ENCODE measurements around the gene PRTN3. TPM values are rescaled to one million over a fixed set of nuclear protein-coding genes. Genes with fewer than 3 reads are reported as not detected.

PRTN3 gene, protein sequence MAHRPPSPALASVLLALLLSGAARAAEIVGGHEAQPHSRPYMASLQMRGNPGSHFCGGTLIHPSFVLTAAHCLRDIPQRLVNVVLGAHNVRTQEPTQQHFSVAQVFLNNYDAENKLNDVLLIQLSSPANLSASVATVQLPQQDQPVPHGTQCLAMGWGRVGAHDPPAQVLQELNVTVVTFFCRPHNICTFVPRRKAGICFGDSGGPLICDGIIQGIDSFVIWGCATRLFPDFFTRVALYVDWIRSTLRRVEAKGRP
- not detected in 2 replicates for total RNA-seq (2014; rRNA removed; shearing (Covaris generic))

DNA sequence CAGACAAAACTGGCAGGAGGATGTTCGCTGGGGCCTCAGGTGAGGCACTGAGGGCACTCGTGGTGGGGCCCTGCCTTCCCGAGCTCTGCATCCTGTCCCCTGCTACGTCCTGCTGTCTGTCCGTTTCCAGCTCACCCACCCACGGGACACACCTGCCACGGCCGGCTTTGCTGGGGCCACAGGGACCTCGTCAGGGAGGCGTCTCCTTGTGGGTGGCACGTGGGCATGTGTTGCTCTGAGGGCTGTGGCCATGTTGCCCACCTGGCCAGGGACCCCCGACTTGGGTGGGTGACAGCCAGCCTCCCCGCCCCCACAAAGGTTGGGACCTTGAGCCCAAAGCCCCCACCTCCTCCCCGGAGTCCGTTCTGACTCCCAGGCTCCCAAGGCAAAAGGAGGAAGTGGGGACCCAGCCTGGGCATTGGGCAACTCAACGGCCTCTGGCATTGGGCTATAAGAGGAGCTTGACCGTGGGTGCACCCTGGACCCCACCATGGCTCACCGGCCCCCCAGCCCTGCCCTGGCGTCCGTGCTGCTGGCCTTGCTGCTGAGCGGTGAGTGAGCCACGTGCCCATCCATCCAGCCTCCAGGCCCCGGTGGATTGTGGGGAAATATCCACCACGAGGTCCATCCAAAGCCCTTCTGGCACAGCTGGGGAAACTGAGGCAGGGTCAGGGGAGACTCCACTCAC lies at the start of gene PRTN3:
Gene PRTN3, plus strand, starts transcription at position 481 of the 688 bp plus-strand sequence. Its CDS starts 10 bp downstream, at position 491.

DNA sequence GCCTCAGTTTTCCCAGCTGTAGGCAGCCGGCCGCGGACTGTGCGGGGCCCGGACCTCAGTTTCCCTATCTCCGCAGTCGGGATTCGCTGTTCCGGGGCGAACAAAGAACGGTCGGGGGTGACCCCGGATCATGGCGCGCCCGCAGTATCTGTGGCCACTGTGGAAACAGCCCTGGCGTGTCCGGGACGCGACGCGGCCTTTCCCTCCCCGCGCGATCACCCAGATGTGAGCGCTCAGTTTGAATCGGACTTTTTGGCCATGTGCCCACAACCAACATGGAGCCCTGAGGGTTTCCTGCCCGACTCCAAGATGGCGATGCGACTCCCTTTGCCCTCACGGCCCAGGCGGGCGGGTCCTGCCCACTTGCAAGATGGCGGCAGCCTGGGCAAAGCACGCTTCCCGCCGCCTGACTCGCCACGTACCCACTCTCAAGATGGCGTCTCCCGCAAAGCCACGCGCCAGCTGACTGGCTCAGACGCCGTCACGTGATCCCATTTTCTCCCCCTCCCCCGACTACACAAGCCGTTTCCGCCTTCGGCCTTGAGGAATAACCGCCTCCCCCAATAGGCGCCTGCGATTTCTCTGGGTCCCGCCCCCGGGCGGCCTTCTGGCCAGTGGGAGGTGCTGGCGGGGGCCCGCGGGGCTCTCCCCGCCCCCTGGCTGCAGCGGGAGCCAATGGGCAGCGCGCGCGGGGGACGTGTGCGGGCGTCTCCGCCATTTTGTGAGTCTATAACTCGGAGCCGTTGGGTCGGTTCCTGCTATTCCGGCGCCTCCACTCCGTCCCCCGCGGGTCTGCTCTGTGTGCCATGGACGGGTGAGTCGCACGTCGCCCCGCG lies 43.9 kb upstream of the PRTN3 start, which contains the start of gene PTBP1:
Gene PTBP1, plus strand, starts transcription at position 761 of the 836 bp plus-strand sequence. Its CDS starts 46 bp downstream, at position 807.

DNA sequence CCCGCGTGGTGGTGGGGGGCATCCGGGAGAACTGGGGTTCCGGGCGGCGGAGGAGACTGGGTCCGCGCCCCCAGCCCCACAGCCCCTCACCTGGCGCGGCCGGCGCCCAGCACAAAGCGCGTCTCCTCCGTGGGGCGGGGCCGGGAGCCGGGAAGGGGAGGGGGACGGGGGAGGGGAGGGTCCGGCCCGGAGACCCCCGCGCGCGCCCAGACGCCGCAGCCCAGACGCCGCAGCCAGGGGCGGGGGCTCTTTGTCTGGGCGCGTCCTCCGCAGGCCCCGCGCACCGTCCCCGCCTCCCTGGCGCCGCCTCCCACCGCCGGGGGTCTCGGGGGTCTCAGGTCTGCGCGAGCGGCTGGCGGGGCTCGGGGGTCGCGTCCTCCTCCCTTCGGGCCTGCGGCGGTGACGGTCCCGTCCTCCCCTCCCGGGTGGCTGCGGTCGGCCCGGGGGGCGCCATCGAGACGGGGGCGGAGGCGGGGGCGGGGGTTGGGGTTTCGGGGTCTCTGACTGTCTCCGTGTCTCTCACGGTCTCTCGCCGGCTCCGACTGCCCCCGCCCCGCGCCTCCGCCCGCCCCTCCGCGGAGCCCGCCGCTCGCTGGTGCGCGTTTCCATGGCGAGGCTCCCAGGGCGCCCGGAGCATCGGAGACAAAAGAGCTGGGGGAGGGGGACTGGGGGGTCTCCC lies 18.8 kb upstream of the PRTN3 start, which contains the start of gene PLPPR3:
Gene PLPPR3, minus strand, starts transcription at position 131 of the 679 bp plus-strand sequence. CDS start 396 bp downstream, outside the sequence.

DNA sequence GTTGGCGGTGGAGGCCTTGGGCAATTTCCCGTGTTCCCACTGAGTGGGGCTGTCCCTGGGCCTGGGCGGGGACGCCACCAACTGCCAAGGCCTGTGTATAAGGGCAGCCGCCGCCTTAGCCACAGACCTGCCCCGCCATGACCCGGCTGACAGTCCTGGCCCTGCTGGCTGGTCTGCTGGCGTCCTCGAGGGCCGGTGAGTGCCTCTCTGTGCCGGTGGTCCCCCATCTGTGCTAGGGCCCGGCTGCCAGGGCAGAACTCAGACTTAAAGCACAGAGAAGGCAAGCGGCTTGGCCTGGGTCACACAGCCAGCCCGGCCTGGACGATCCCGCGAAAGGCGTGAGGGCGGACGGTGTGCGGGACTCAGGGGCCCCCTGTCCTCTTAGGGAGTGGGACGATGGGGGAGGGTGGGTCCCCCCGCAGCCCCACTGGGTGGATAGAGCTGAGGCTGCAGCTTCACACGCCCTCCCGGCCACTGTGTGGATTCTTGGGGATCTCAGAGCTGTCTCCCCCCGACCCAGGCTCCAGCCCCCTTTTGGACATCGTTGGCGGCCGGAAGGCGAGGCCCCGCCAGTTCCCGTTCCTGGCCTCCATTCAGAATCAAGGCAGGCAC lies 13.0 kb upstream of the PRTN3 start, which contains the start of gene AZU1:
Gene AZU1, plus strand, starts transcription at position 128 of the 612 bp plus-strand sequence. Its CDS starts 10 bp downstream, at position 138.

DNA sequence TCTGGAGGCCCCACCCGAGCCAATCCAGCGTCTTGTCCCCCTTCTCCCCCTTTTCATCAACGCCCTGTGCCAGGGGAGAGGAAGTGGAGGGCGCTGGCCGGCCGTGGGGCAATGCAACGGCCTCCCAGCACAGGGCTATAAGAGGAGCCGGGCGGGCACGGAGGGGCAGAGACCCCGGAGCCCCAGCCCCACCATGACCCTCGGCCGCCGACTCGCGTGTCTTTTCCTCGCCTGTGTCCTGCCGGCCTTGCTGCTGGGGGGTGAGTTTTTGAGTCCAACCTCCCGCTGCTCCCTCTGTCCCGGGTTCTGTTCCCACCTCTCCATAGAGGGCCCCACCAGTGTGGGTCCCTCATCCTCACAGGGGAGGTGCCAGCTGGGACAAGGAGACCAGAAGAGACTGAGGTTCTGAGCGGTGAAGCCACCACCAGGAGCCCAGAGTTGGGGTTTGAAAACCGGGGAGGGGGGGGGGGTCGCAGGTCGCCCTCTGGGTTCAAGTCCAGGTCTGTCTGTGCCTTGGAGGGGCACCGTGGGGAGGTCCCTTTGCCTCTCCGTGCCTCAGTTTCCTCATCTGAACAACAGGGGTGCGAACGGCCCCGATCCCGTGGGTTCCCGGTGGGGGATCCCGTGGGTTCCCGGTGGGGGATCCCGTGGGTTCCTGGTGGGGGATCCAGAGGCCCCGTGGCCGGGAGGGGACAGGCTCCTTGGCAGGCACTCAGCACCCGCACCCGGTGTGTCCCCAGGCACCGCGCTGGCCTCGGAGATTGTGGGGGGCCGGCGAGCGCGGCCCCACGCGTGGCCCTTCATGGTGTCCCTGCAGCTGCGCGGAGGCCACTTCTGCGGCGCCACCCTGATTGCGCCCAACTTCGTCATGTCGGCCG lies 11.6 kb downstream of the PRTN3 start, which contains the start of gene ELANE:
Gene ELANE, plus strand, starts transcription at position 168 of the 878 bp plus-strand sequence. Its CDS starts 26 bp downstream, at position 194.

DNA sequence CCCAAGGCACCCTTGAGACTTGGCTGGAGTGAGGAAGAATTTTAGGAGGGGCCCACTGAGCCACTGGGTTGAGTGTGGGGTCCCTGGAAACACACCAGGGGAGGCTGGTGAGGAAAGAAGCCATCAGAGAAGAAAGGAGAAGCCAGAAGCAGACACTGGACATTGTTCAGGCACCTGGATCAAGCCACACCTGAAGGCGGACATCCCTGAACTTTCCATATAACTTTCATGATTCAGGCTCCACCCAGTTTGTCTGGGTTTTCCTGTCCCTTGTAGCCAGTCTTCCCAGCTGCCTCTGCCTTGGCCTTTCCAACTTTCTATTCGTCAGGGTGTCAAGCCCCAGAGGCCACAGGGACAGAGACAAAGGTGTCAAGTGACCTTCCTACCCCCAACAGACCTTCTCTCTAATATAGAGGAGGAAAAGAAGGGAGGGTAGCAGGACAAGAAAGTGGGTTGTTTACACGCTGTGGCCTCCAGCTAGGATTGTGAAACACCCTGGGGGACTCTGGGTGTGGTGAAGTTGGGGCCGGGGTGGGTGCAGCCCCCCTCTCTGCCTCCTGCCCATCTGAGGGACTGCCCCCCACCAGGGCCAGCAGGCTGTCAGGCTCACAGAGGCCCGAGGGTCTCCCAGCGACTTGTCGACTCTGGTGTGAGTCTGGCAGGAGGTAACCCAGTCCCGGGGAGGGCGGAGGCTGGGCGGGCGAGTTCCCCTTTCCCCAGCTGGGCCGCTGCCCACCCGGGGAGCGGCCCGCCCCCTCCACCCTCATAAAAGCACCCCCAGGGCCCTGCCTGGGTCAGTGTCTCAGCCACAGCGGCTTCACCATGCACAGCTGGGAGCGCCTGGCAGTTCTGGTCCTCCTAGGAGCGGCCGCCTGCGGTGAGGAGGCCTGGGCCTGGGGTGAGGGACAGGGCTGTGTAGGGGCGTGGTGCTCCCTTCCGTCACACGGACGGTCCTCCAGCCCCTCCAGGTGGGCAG lies 18.4 kb downstream of the PRTN3 start, which contains the start of gene CFD:
Gene CFD, plus strand, starts transcription at position 797 of the 976 bp plus-strand sequence. Its CDS starts 26 bp downstream, at position 823.

DNA sequence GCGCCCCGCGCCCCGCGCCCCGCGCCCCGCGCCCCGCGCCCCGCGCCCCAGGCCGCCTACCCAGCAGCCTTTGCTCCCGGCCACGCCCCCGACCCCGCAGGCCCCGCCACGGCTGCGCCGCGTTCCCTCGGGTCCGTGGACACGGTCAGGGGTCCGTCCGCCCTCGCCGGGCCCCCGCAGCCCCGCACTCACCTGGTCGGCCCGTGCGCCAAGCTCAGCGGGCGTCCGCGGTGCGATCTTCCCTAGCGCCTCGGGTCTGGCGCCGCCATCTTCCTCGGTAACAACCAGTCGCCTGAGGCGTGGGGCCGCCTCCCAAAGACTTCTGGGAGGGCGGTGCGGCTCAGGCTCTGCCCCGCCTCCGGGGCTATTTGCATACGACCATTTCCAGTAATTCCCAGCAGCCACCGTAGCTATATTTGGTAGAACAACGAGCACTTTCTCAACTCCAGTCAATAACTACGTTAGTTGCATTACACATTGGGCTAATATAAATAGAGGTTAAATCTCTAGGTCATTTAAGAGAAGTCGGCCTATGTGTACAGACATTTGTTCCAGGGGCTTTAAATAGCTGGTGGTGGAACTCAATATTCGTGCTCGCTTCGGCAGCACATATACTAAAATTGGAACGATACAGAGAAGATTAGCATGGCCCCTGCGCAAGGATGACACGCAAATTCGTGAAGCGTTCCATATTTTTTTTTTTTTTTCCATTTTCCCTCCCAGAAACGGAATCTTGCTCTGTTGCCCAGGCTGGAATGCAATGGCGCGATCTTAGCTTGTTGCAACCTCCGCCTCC lies 52.3 kb downstream of the PRTN3 start, which contains the start of the genes MED16 and RNU6-9:
Gene MED16, minus strand, starts transcription at position 294 of the 796 bp plus-strand sequence. CDS start 2,056 bp downstream, outside the sequence.
Gene RNU6-9, plus strand, starts transcription at position 591 of the 796 bp plus-strand sequence.

Small RNA genes within 50 kb of the gene (small RNA-seq; reads per million reads assigned to genes)
- not detected for gene MIR3187
- 0.42 reads per million, percentile 10 among the genes with 10 or more reads in this experiment for gene RNU6-9

Other genes with a start within 250 kb of the PRTN3 start
- gene POLRMT, start 207.5 kb upstream of the PRTN3 start, total RNA-seq (2014; rRNA removed; shearing (Covaris generic)), result 46.5 and 59.4 TPM in 2 replicates
- 0.91 and 1.0 TPM in 2 replicates for gene FGF22, start 201.1 kb upstream of the PRTN3 start, total RNA-seq (2014; rRNA removed; shearing (Covaris generic))
- gene RNF126, start 177.8 kb upstream of the PRTN3 start, total RNA-seq (2014; rRNA removed; shearing (Covaris generic)), result 91.1 and 92.3 TPM in 2 replicates
- 71.8 and 87.6 TPM in 2 replicates for gene FSTL3, start 164.6 kb upstream of the PRTN3 start, total RNA-seq (2014; rRNA removed; shearing (Covaris generic))
- not detected in 2 replicates for gene PRSS57, start 145.5 kb upstream of the PRTN3 start, total RNA-seq (2014; rRNA removed; shearing (Covaris generic))
- 4.7 and 5.1 TPM in 2 replicates for gene PALM, start 132.1 kb upstream of the PRTN3 start, total RNA-seq (2014; rRNA removed; shearing (Covaris generic))
- 4.4 and 5.9 TPM in 2 replicates for gene MISP, start 89.9 kb upstream of the PRTN3 start, total RNA-seq (2014; rRNA removed; shearing (Covaris generic))
- gene PTBP1, start 43.5 kb upstream of the PRTN3 start, total RNA-seq (2014; rRNA removed; shearing (Covaris generic)), result 355 and 456 TPM in 2 replicates
- 0.03 TPM in 1 of 2 replicates, not detected in the other for gene PLPPR3, start 19.0 kb upstream of the PRTN3 start, total RNA-seq (2014; rRNA removed; shearing (Covaris generic))
- 0.45 TPM in 1 of 2 replicates, not detected in the other for gene AZU1, start 13.2 kb upstream of the PRTN3 start, total RNA-seq (2014; rRNA removed; shearing (Covaris generic))
- gene ELANE, start 11.3 kb downstream of the PRTN3 start, total RNA-seq (2014; rRNA removed; shearing (Covaris generic)), result 0.34 TPM in 1 of 2 replicates, not detected in the other
- 2.1 and 3.5 TPM in 2 replicates for gene CFD, start 18.7 kb downstream of the PRTN3 start, total RNA-seq (2014; rRNA removed; shearing (Covaris generic))
- 20.4 and 25.1 TPM in 2 replicates for gene MED16, start 52.2 kb downstream of the PRTN3 start, total RNA-seq (2014; rRNA removed; shearing (Covaris generic))
- gene RNU6-9, start 52.5 kb downstream of the PRTN3 start, total RNA-seq (2014; rRNA removed; shearing (Covaris generic)), result not detected in 2 replicates
- 24.9 and 26.8 TPM in 2 replicates for gene R3HDM4, start 72.2 kb downstream of the PRTN3 start, total RNA-seq (2014; rRNA removed; shearing (Covaris generic))
- not detected in 2 replicates for gene KISS1R, start 76.3 kb downstream of the PRTN3 start, total RNA-seq (2014; rRNA removed; shearing (Covaris generic))
- 2.0 and 3.1 TPM in 2 replicates for gene ARID3A, start 85.0 kb downstream of the PRTN3 start, total RNA-seq (2014; rRNA removed; shearing (Covaris generic))
- gene WDR18, start 143.3 kb downstream of the PRTN3 start, total RNA-seq (2014; rRNA removed; shearing (Covaris generic)), result 136 and 158 TPM in 2 replicates
- not detected in 2 replicates for gene GRIN3B, start 159.4 kb downstream of the PRTN3 start, total RNA-seq (2014; rRNA removed; shearing (Covaris generic))
- 84.4 and 91.2 TPM in 2 replicates for gene TMEM259, start 180.1 kb downstream of the PRTN3 start, total RNA-seq (2014; rRNA removed; shearing (Covaris generic))
- not detected in 2 replicates for gene RNU6-2, start 180.5 kb downstream of the PRTN3 start, total RNA-seq (2014; rRNA removed; shearing (Covaris generic))
- 62.3 and 63.6 TPM in 2 replicates for gene CNN2, start 185.6 kb downstream of the PRTN3 start, total RNA-seq (2014; rRNA removed; shearing (Covaris generic))
- 4.0 and 4.8 TPM in 2 replicates for gene ABCA7, start 199.1 kb downstream of the PRTN3 start, total RNA-seq (2014; rRNA removed; shearing (Covaris generic))
- 9.0 and 12.4 TPM in 2 replicates for gene ARHGAP45, start 226.2 kb downstream of the PRTN3 start, total RNA-seq (2014; rRNA removed; shearing (Covaris generic))